ENCODE measurements around the gene DLGAP4. TPM values are rescaled to one million over a fixed set of nuclear protein-coding genes. Genes with fewer than 3 reads are reported as not detected.

DLGAP4 gene
- total and polyA plus RNA-seq, 4 donors = 17.8 to 121 (median 70.7) TPM

GRCh38 chr20:36274181-36274841 lies 31.8 kb upstream of the DLGAP4 start:
- H3K9me3 ChIP-seq (ENCODE audit: control insufficient read depth, insufficient read depth, low read length) = no peaks in the 10 kb centered on the region
- H3K36me3 ChIP-seq (ENCODE audit: control insufficient read depth, insufficient read depth, low read length) = no peaks in the 10 kb centered on the region
- no peak overlapping the region for H3K4me3 ChIP-seq (ENCODE audit: low read depth, low read length)
- peaks cover 17% of the 10 kb centered on the region for H3K4me1 ChIP-seq (ENCODE audit: control insufficient read depth, insufficient read depth, low read length)
- H3K27ac ChIP-seq (ENCODE audit: low read depth, low read length) = no peak overlapping the region
- H3K27me3 ChIP-seq (ENCODE audit: control insufficient read depth, insufficient read depth, low read length) = no peaks in the 10 kb centered on the region
- 6% methylated on average over 16 of the region's 20 CpGs for WGBS (ENCODE audit: insufficient coverage)
- peak in 2 of 6 donors; percentile 71 to 75 for DNase-seq (ENCODE audit: low read depth in 4 of 6, low spot score in 6 of 6)

- Histone ChIP-seq H3K4me3 (ENCODE audit: low read depth, low read length) (no peak overlapping the region), H3K27ac (ENCODE audit: low read depth, low read length) (no peak overlapping the region), H3K9me3 (ENCODE audit: control insufficient read depth, insufficient read depth, low read length) (no peaks in the 10 kb centered on the region), H3K27me3 (ENCODE audit: control insufficient read depth, insufficient read depth, low read length) (no peaks in the 10 kb centered on the region), H3K4me1 (ENCODE audit: control insufficient read depth, insufficient read depth, low read length) (peaks cover 17% of the 10 kb centered on the region), H3K36me3 (ENCODE audit: control insufficient read depth, insufficient read depth, low read length) (no peaks in the 10 kb centered on the region)
- DNase-seq (ENCODE audit: low read depth in 4 of 6, low spot score in 6 of 6) = no peak
- 61% methylated on average over 5 of the region's 5 CpGs for WGBS (ENCODE audit: insufficient coverage)
These were observed 31.1 kb upstream of the DLGAP4 start for GRCh38 chr20:36275011-36275410.

- peaks cover 17% of the 10 kb centered on the region for H3K4me1 ChIP-seq (ENCODE audit: control insufficient read depth, insufficient read depth, low read length)
- no peaks in the 10 kb centered on the region for H3K9me3 ChIP-seq (ENCODE audit: control insufficient read depth, insufficient read depth, low read length)
- no peak for DNase-seq (ENCODE audit: low read depth in 4 of 6, low spot score in 6 of 6)
- 70% methylated on average over 12 of the region's 12 CpGs for WGBS (ENCODE audit: insufficient coverage)
- H3K36me3 ChIP-seq (ENCODE audit: control insufficient read depth, insufficient read depth, low read length) = no peaks in the 10 kb centered on the region
- H3K27me3 ChIP-seq (ENCODE audit: control insufficient read depth, insufficient read depth, low read length) = no peaks in the 10 kb centered on the region
- no peak overlapping the region for H3K4me3 ChIP-seq (ENCODE audit: low read depth, low read length)
- H3K27ac ChIP-seq (ENCODE audit: low read depth, low read length) = no peak overlapping the region
These were observed 30.5 kb upstream of the DLGAP4 start for GRCh38 chr20:36275441-36276189.

- peaks cover 17% of the 10 kb centered on the region for H3K4me1 ChIP-seq (ENCODE audit: control insufficient read depth, insufficient read depth, low read length)
- no peaks in the 10 kb centered on the region for H3K27me3 ChIP-seq (ENCODE audit: control insufficient read depth, insufficient read depth, low read length)
- no peak for DNase-seq (ENCODE audit: low read depth in 4 of 6, low spot score in 6 of 6)
- no peaks in the 10 kb centered on the region for H3K36me3 ChIP-seq (ENCODE audit: control insufficient read depth, insufficient read depth, low read length)
- H3K27ac ChIP-seq (ENCODE audit: low read depth, low read length) = no peak overlapping the region
- H3K9me3 ChIP-seq (ENCODE audit: control insufficient read depth, insufficient read depth, low read length) = no peaks in the 10 kb centered on the region
- 80% methylated on average over 9 of the region's 9 CpGs for WGBS (ENCODE audit: insufficient coverage)
- no peak overlapping the region for H3K4me3 ChIP-seq (ENCODE audit: low read depth, low read length)
These were observed 28.6 kb upstream of the DLGAP4 start for GRCh38 chr20:36277546-36277945.

- Histone ChIP-seq H3K4me1 (ENCODE audit: control insufficient read depth, insufficient read depth, low read length) (peaks cover 9% of the 10 kb centered on the region), H3K27ac (ENCODE audit: low read depth, low read length) (no peak overlapping the region), H3K9me3 (ENCODE audit: control insufficient read depth, insufficient read depth, low read length) (no peaks in the 10 kb centered on the region), H3K36me3 (ENCODE audit: control insufficient read depth, insufficient read depth, low read length) (no peaks in the 10 kb centered on the region), H3K4me3 (ENCODE audit: low read depth, low read length) (no peak overlapping the region), H3K27me3 (ENCODE audit: control insufficient read depth, insufficient read depth, low read length) (no peaks in the 10 kb centered on the region)
- 67% methylated on average over 4 of the region's 5 CpGs for WGBS (ENCODE audit: insufficient coverage)
- no peak for DNase-seq (ENCODE audit: low read depth in 4 of 6, low spot score in 6 of 6)
These were observed 26.8 kb upstream of the DLGAP4 start for GRCh38 chr20:36279362-36279761.

GRCh38 chr20:36279776-36280175 lies 26.4 kb upstream of the DLGAP4 start:
- H3K4me1 ChIP-seq (ENCODE audit: control insufficient read depth, insufficient read depth, low read length) = peaks cover 4% of the 10 kb centered on the region
- no peaks in the 10 kb centered on the region for H3K36me3 ChIP-seq (ENCODE audit: control insufficient read depth, insufficient read depth, low read length)
- H3K27me3 ChIP-seq (ENCODE audit: control insufficient read depth, insufficient read depth, low read length) = no peaks in the 10 kb centered on the region
- no peak for DNase-seq (ENCODE audit: low read depth in 4 of 6, low spot score in 6 of 6)
- 84% methylated on average over 5 of the region's 6 CpGs for WGBS (ENCODE audit: insufficient coverage)
- no peaks in the 10 kb centered on the region for H3K9me3 ChIP-seq (ENCODE audit: control insufficient read depth, insufficient read depth, low read length)
- no peak overlapping the region for H3K27ac ChIP-seq (ENCODE audit: low read depth, low read length)
- no peak overlapping the region for H3K4me3 ChIP-seq (ENCODE audit: low read depth, low read length)

GRCh38 chr20:36281785-36282380 lies 24.3 kb upstream of the DLGAP4 start:
- Histone ChIP-seq H3K4me1 (ENCODE audit: control insufficient read depth, insufficient read depth, low read length) (no peaks in the 10 kb centered on the region), H3K36me3 (ENCODE audit: control insufficient read depth, insufficient read depth, low read length) (no peaks in the 10 kb centered on the region), H3K4me3 (ENCODE audit: low read depth, low read length) (no peak overlapping the region), H3K27me3 (ENCODE audit: control insufficient read depth, insufficient read depth, low read length) (no peaks in the 10 kb centered on the region), H3K27ac (ENCODE audit: low read depth, low read length) (no peak overlapping the region), H3K9me3 (ENCODE audit: control insufficient read depth, insufficient read depth, low read length) (no peaks in the 10 kb centered on the region)
- no peak for DNase-seq (ENCODE audit: low read depth in 4 of 6, low spot score in 6 of 6)
- 66% methylated on average over 10 of the region's 10 CpGs for WGBS (ENCODE audit: insufficient coverage)

- no peak for DNase-seq (ENCODE audit: low read depth in 4 of 6, low spot score in 6 of 6)
- H3K27ac ChIP-seq (ENCODE audit: low read depth, low read length) = no peak overlapping the region
- H3K9me3 ChIP-seq (ENCODE audit: control insufficient read depth, insufficient read depth, low read length) = no peaks in the 10 kb centered on the region
- no peaks in the 10 kb centered on the region for H3K36me3 ChIP-seq (ENCODE audit: control insufficient read depth, insufficient read depth, low read length)
- no peak overlapping the region for H3K4me3 ChIP-seq (ENCODE audit: low read depth, low read length)
- WGBS (ENCODE audit: insufficient coverage) = no CpG with 5 or more reads among the region's 5 CpGs
- no peaks in the 10 kb centered on the region for H3K4me1 ChIP-seq (ENCODE audit: control insufficient read depth, insufficient read depth, low read length)
- no peaks in the 10 kb centered on the region for H3K27me3 ChIP-seq (ENCODE audit: control insufficient read depth, insufficient read depth, low read length)
These were observed 21.4 kb upstream of the DLGAP4 start for GRCh38 chr20:36284751-36285150.

GRCh38 chr20:36285746-36286447 lies 20.2 kb upstream of the DLGAP4 start:
- WGBS (ENCODE audit: insufficient coverage) = 85% methylated on average over 10 of the region's 11 CpGs
- no peaks in the 10 kb centered on the region for H3K36me3 ChIP-seq (ENCODE audit: control insufficient read depth, insufficient read depth, low read length)
- H3K4me1 ChIP-seq (ENCODE audit: control insufficient read depth, insufficient read depth, low read length) = no peaks in the 10 kb centered on the region
- no peak for DNase-seq (ENCODE audit: low read depth in 4 of 6, low spot score in 6 of 6)
- H3K27me3 ChIP-seq (ENCODE audit: control insufficient read depth, insufficient read depth, low read length) = no peaks in the 10 kb centered on the region
- H3K27ac ChIP-seq (ENCODE audit: low read depth, low read length) = no peak overlapping the region
- no peak overlapping the region for H3K4me3 ChIP-seq (ENCODE audit: low read depth, low read length)
- H3K9me3 ChIP-seq (ENCODE audit: control insufficient read depth, insufficient read depth, low read length) = no peaks in the 10 kb centered on the region
